GM21737 (cell line): Measurements from ENCODE around the gene HBS1L.

ENCODE experiments used
- ATAC-seq: cut with Tn5 transposase; IDR thresholded peaks from one replicate; pipeline ENCODE4 v1.9.1; 2021; ENCODE audit warnings: mild to moderate bottlenecking, moderate library complexity; ENCODE audit not compliant: unreplicated experiment

The HBS1L gene

DNA sequence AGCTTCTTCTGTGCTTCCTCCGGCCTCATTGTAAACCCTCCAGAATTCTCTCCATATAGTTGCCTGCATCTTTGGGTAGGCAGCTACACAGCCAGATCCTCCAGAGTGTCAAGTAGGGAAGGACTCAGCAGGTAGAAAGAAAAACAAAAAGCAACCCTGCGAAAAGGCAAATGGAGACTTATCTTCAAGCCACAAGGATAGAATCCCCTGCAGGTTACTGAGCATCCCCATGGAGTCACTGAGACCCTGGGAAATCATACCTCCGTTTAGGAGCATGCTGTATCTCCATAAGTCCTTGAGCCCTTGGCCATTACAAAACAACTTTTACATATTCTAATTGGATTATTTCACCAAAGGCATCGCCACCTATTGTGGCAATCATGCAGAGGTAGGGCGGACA, 133.3 kb downstream of the HBS1L start:
- ATAC-seq = no peak

DNA sequence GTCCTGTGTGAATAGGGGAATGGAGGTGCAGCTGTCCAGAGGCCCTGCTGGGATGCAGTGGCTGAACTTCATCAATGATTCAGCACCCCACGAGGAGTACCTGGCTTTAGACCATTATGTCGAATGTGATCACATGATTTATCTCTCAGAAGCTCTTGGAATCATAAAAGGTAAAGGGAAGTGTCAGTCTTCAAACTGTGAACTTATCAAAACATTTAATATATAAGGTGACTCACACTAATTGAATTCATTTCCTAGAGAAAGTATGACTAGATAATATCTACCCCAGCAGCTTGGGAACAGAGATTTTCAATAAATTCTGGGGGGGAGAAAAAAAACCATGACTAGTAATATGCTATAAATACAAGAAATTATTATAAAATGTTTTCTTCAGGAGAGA, 134.2 kb downstream of the HBS1L start:
- no peak for ATAC-seq

DNA sequence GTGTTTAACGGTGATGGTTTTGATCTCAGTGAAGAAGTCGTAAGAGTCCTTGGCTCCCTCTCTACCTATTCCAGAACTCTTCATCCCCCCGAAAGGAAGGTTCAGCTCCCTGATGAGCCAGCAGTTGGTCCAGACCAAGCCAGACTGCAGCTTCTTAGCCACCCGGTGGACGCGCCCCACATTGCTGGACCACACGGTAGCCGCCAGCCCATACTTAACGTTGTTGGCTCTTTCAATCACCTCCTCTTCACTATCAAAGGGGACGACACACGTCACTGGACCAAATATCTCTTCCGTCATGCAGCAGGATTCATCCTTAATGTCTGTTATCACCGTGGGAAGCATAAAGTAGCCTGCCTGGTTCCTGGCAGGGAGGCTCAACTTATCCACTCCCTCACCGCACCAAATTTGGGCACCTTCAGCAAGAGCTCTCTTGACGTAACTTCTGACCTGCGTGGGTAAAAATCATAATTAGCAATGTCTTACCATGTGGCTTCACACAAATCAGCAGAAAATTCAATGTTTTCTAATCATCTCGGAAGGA, 136.1 kb downstream of the HBS1L start:
- ATAC-seq = no peak

GRCh38 chr6:134911547-134911946, 143.1 kb downstream of the HBS1L start:
- ATAC-seq = no peak

GRCh38 chr6:134910593-134910935, 144.1 kb downstream of the HBS1L start:
- ATAC-seq = no peak
